ENCODE results near the gene UBE2F. TPM values are rescaled to one million over a fixed set of nuclear protein-coding genes. Genes with fewer than 3 reads are reported as not detected.

Gene UBE2F
- total and polyA plus RNA-seq, 2 of the 13 experiments (the other 11 are each of a cell fraction or from before 2014, with no cell fraction given): 35.4 to 73.1 TPM

DNA sequence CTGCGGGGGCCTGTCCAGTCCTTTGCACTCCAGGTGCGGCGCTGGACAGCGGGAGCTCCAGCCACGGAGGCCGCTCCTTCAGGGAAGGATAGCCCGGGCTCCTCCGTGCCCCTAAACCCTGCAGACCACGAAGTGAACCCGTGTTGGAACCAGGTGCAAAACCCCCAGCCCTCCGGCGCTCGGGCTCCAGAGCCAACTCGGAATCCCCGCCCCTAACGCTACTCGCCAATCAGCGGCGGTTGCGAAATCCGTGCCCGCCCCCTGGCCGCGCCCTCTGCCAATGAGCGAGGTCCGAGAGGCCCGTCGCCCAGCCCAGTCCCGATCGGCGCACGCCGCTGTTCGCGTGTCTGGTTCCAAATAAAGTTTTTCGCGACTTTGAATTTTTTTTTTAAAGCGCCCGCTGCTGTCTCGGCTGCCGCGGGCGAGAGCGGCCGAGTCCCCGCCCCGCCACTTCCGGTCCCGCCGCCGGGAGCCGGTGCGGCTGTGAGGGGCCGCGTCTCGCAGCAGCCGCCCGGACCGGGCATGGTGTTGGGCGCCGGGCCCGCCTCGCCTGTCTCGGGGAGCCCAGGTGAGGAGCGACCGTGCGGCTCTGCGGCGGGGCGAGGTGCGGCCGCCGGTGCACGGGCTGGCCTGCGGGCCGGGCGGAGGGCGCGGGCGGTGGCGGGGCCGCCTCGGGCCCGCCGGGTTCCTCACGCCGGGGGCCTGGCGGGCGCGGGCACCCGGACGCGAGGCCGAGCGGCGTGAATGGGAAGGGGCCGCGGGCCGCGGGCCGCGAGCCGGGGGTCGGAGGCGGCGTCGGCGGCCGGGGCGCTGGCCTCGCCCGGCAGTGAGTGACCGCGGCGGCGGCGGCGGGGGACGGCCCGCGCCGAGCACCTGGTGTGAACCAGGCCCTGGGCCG, at the start of gene UBE2F (continued):
- TF ChIP-seq KLF16 (CRISPR knock-in tag; IDR thresholded peaks at IDR 0.05) (peak in 1 of 2 experiments; percentile 84; a peak in 2 of 4 replicates), ZNF260 (CRISPR knock-in tag; IDR thresholded peaks at IDR 0.05; ENCODE audit: borderline replicate concordance, low read depth) (no peak), ZNF441 (CRISPR knock-in tag; IDR thresholded peaks at IDR 0.05; ENCODE audit: borderline replicate concordance) (0 out of 2 replicates have a peak, but pooled peaks have one; percentile 30), ZNF251 (CRISPR knock-in tag; IDR thresholded peaks at IDR 0.05) (no peak), NPAS2 (CRISPR knock-in tag; IDR thresholded peaks at IDR 0.05; ENCODE audit: borderline replicate concordance) (no peak), MTF1 (CRISPR knock-in tag; IDR thresholded peaks at IDR 0.05) (0 out of 2 replicates have a peak, but pooled peaks have one; percentile 19), CBFB (CRISPR knock-in tag; IDR thresholded peaks at IDR 0.05) (peak; percentile 72), ZSCAN22 (CRISPR knock-in tag; IDR thresholded peaks at IDR 0.05) (no peak; the same call in 1 of the 2 replicates), THRA (CRISPR knock-in tag; IDR thresholded peaks at IDR 0.05; ENCODE audit: borderline replicate concordance) (0 out of 2 replicates have a peak, but pooled peaks have one; percentile 80), ZBTB7A (CRISPR knock-in tag; IDR thresholded peaks at IDR 0.05) (no peak), ZBTB49 (CRISPR knock-in tag; IDR thresholded peaks at IDR 0.05; ENCODE audit: borderline replicate concordance) (no peak), MIER2 (CRISPR knock-in tag; IDR thresholded peaks at IDR 0.05) (no peak; the same call in 1 of the 2 replicates), ZNF782 (CRISPR knock-in tag; IDR thresholded peaks at IDR 0.05; ENCODE audit: borderline replicate concordance) (no peak), ZNF720 (CRISPR knock-in tag; IDR thresholded peaks at IDR 0.05) (no peak), ZFP36L1 (CRISPR knock-in tag; IDR thresholded peaks at IDR 0.05) (no peak), GZF1 (CRISPR knock-in tag; IDR thresholded peaks at IDR 0.05) (no peak), KLF13 (CRISPR knock-in tag; IDR thresholded peaks at IDR 0.05) (no peak), ZBTB8A (CRISPR knock-in tag; IDR thresholded peaks at IDR 0.05; ENCODE audit: borderline replicate concordance, low read depth) (no peak; the same call in 1 of the 2 replicates), ZNF101 (CRISPR knock-in tag; IDR thresholded peaks at IDR 0.05; ENCODE audit: borderline replicate concordance, low read depth) (no peak), ZSCAN29 (CRISPR knock-in tag; conservative IDR thresholded peaks at IDR 0.05) (no peak), ZBTB46 (CRISPR knock-in tag; IDR thresholded peaks at IDR 0.05; ENCODE audit: borderline replicate concordance) (no peak)
- TF ChIP-seq, protein P1, sequence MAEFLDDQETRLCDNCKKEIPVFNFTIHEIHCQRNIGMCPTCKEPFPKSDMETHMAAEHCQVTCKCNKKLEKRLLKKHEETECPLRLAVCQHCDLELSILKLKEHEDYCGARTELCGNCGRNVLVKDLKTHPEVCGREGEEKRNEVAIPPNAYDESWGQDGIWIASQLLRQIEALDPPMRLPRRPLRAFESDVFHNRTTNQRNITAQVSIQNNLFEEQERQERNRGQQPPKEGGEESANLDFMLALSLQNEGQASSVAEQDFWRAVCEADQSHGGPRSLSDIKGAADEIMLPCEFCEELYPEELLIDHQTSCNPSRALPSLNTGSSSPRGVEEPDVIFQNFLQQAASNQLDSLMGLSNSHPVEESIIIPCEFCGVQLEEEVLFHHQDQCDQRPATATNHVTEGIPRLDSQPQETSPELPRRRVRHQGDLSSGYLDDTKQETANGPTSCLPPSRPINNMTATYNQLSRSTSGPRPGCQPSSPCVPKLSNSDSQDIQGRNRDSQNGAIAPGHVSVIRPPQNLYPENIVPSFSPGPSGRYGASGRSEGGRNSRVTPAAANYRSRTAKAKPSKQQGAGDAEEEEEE (CRISPR knock-in tag; IDR thresholded peaks at IDR 0.05; ENCODE audit: borderline replicate concordance): no peak
